ENCODE results near the gene FYTTD1.

DNA sequence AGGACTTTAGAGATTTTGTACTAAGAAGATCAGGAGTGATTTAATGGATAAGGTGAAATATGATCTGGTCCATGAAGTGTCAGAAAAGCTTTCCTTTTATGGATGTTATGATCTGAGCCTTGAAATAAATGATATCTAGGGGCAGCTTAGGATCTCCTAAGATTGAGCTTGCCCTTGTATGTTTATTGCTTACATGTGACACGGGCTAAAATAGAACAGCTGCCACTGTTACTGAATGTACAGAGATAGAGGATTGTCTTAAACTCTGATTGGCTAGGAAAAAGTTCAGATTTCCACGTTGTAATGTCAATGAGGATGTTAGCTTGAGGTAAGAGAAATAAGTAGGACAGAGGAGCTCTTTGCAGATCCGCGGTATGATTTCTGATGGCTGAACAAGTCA is 8.8 kb downstream of the FYTTD1 start:
- TF ChIP-seq, protein P1, sequence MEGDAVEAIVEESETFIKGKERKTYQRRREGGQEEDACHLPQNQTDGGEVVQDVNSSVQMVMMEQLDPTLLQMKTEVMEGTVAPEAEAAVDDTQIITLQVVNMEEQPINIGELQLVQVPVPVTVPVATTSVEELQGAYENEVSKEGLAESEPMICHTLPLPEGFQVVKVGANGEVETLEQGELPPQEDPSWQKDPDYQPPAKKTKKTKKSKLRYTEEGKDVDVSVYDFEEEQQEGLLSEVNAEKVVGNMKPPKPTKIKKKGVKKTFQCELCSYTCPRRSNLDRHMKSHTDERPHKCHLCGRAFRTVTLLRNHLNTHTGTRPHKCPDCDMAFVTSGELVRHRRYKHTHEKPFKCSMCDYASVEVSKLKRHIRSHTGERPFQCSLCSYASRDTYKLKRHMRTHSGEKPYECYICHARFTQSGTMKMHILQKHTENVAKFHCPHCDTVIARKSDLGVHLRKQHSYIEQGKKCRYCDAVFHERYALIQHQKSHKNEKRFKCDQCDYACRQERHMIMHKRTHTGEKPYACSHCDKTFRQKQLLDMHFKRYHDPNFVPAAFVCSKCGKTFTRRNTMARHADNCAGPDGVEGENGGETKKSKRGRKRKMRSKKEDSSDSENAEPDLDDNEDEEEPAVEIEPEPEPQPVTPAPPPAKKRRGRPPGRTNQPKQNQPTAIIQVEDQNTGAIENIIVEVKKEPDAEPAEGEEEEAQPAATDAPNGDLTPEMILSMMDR (IDR thresholded peaks at IDR 0.05) = no peak
- TF ChIP-seq POLR2A (IDR thresholded peaks at IDR 0.05) = no peak

Data from thyroid gland (tissue), 4 donors.